Uterus (tissue), 4 donors: ENCODE measurements around the gene CES3. TPM values are rescaled to one million over a fixed set of nuclear protein-coding genes. Genes with fewer than 3 reads are reported as not detected.
"Not testable (repeated sequence)": the region's sequence is repeated elsewhere in the genome, so short reads cannot be mapped to it uniquely, and the experiment has no call there.

Source experiments
- DNase-seq, 2 donors: peaks; one replicate each; pipeline ENCODE4 v3.0.0-alpha.2; 2019 to 2020
- H3K27ac ChIP-seq, 2 donors: fragments of 200-600 bp; sonication (generic); 1 replicate in 1 of 2; 2 replicates in 1 of 2; pipeline ENCODE4 v1.5.1; 2016 to 2018
- H3K27me3 ChIP-seq, 2 donors: fragments of 200-600 bp; sonication (generic); one replicate each; pipeline ENCODE4 v1.5.1; 2018 to 2019; ENCODE audit warnings: control low read depth in 1 of 2
- H3K36me3 ChIP-seq, 2 donors: fragments of 200-600 bp; sonication (generic); one replicate each; pipeline ENCODE4 v1.5.1; 2019; ENCODE audit warnings: control low read depth in 1 of 2
- H3K4me1 ChIP-seq, 2 donors: fragments of 200-600 bp; sonication (generic); one replicate each; pipeline ENCODE4 v1.5.1; 2018 to 2019; ENCODE audit warnings: control low read depth in 1 of 2
- H3K4me3 ChIP-seq, 2 donors: fragments of 200-600 bp; sonication (generic); 1 replicate in 1 of 2; 2 replicates in 1 of 2; pipeline ENCODE4 v1.5.1; 2018 to 2019; ENCODE audit warnings: mild to moderate bottlenecking in 1 of 2
- H3K9me3 ChIP-seq, 2 donors: fragments of 200-600 bp; sonication (generic); one replicate each; pipeline ENCODE4 v1.5.1; 2019; ENCODE audit warnings: control low read depth in 1 of 2
- POLR2A ChIP-seq, 2 donors: fragments of 450-650 bp; IDR thresholded peaks; one replicate each; pipeline ENCODE4 v1.6.1; 2016; ENCODE audit warnings: antibody characterized with exemption in 2 of 2, mild to moderate bottlenecking in 1 of 2, moderate library complexity in 1 of 2
- intact Hi-C: fragments of 100-400 bp; cut with DNase I; formaldehyde crosslinking; loops from one replicate; pipeline ENCODE4 v1.15.1; 2023; ENCODE audit warnings: low total_unique reads
- total RNA-seq, 4 donors: library from RNA; depleted of rRNA in 3 of 4; stranded (reverse); fragments of >200 nt in 3 of 4; gene quantifications; one replicate each; pipeline versions ENCODE4 v1.1.0 to v1.2.4, GENCODE V29; 2014 to 2023
- TF ChIP-seq, protein P1 (sequence below), 4 experiments: fragments of 200-600 bp in 2 of 4; fragments of 450-650 bp in 2 of 4; sonication (generic) in 2 of 4; IDR thresholded peaks; one replicate each; pipeline ENCODE4 v1.5.1; 2016 to 2019; ENCODE audit warnings: antibody characterized with exemption in 4 of 4, mild to moderate bottlenecking in 2 of 4, moderate library complexity in 1 of 4
- donor health status: DM: yes; HTN: yes; CAD: no.

CES3 gene
- total RNA-seq, 4 donors from 2014 or later: 0.51 to 2.8 (median 0.86) TPM

DNA sequence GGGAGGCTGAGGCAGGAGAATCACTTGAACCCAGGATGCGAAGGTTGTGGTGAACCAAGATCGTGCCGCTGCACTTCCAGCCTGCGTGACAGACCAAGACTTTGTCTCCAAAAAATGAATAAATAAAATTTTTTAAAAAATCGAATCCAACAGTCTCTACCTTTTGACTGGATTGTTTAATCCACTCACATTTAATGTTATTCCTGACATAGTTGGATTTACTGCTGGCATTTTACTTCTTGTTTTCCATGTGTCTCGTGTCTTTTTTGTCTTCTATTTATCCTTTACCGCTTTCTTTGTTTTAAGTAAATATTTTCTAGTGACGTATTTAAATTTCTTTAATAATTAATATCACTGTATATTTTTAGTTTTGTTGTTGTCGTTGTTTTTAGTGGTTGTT, 22.0 kb downstream of the CES3 start:
- Histone ChIP-seq H3K27me3 (no peaks in the 10 kb centered on the region), H3K9me3 (no peaks in the 10 kb centered on the region), H3K4me1 (no peaks in the 10 kb centered on the region), H3K27ac (no peak overlapping the region), H3K36me3 (no peaks in the 10 kb centered on the region), H3K4me3 (no peak overlapping the region)
- TF ChIP-seq, protein P1, sequence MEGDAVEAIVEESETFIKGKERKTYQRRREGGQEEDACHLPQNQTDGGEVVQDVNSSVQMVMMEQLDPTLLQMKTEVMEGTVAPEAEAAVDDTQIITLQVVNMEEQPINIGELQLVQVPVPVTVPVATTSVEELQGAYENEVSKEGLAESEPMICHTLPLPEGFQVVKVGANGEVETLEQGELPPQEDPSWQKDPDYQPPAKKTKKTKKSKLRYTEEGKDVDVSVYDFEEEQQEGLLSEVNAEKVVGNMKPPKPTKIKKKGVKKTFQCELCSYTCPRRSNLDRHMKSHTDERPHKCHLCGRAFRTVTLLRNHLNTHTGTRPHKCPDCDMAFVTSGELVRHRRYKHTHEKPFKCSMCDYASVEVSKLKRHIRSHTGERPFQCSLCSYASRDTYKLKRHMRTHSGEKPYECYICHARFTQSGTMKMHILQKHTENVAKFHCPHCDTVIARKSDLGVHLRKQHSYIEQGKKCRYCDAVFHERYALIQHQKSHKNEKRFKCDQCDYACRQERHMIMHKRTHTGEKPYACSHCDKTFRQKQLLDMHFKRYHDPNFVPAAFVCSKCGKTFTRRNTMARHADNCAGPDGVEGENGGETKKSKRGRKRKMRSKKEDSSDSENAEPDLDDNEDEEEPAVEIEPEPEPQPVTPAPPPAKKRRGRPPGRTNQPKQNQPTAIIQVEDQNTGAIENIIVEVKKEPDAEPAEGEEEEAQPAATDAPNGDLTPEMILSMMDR (IDR thresholded peaks at IDR 0.05): no peak
- TF ChIP-seq POLR2A (IDR thresholded peaks at IDR 0.05): no peak
- intact Hi-C loops: no loop called here
- DNase-seq: no peak

DNA sequence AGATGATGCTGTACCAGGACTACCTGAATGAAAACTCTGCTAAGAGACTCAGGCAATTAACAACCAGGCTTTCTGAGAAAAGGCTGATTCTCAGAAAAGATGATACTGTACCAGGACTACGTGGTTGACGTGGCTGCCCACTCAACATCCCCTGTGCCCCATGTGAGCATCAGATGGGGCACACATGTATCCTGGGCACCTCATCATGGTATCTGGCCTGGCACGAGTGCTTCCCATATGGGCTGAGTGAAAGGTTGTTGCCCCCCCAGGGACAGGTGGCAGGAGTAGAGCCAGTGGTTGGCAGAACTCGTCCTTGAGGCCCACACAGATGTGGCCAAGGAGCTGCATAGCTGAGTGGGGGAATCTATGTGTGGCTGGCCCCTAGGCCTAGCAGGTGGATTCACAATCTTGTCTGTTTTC, 23.8 kb downstream of the CES3 start:
- Histone ChIP-seq H3K9me3 (no peaks in the 10 kb centered on the region), H3K4me1 (no peaks in the 10 kb centered on the region), H3K27me3 (no peaks in the 10 kb centered on the region), H3K27ac (no peak overlapping the region), H3K36me3 (no peaks in the 10 kb centered on the region), H3K4me3 (no peak overlapping the region)
- no peak for DNase-seq
- intact Hi-C loops: no loop called here
- TF ChIP-seq, protein P1 (IDR thresholded peaks at IDR 0.05): no peak
- TF ChIP-seq POLR2A (IDR thresholded peaks at IDR 0.05): no peak

DNA sequence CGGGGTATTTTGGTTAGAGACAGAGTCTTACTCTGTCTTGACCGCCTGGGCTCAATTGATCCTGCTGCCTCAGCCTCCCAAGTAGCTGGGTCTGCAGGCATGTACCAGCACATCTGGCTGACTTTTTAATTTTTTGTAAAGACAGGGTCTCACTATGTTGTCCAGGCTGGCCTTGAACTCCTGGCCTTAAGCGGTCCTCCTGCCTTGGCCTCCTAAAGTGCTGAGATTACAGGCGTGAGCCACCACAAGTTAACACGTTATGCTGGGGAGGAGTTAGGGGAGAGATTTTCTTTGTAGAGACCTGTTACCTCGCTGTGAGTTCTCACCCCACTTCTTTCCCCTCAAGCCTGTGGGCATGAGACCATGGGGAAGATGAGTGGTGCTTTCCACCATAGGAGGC, 25.5 kb downstream of the CES3 start:
- Histone ChIP-seq H3K36me3 (no peaks in the 10 kb centered on the region), H3K9me3 (no peaks in the 10 kb centered on the region), H3K4me1 (no peaks in the 10 kb centered on the region), H3K27me3 (no peaks in the 10 kb centered on the region), H3K27ac (no peak overlapping the region), H3K4me3 (no peak overlapping the region)
- intact Hi-C loops: no loop called here
- TF ChIP-seq POLR2A (IDR thresholded peaks at IDR 0.05): no peak
- TF ChIP-seq, protein P1 (IDR thresholded peaks at IDR 0.05): no peak
- DNase-seq: no peak

DNA sequence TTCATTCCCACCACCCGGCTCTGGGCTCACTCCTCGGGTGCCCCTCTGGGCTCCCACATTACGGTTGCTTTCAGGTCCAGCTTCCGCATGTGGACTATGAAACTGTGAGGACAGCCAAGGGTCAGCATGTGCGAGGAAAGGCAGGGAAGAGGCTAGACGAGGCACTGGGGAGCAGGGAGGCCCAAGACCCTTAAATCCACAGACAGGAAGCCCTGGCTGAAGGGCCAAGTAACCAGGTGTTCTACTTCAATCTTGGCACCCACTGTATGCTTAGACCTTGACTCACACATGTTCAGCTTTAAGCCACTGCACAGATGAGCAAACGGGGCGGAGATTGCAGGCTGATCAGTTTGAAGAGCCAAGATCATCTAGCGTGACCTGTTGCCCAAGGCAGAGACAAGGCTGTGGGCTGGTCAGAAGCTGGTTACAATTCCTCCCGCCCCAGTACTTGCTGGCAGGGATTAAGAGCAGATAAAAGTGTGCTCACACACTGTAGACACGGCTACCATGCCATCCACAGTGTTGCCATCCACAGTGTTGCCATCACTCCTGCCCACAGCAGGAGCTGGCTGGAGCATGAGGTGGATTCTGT, 27.2 kb downstream of the CES3 start, which contains the start of gene CES4A:
TSS of gene CES4A (plus strand) at position 393 of the 592 bp plus-strand sequence. CDS start at position 577, 184 bp downstream.
- no peak for DNase-seq
- intact Hi-C loops: no loop called here
- no peaks in the 10 kb centered on the region for H3K4me1 ChIP-seq
- no peak within 1 kb of the TSS for H3K4me3 ChIP-seq
- H3K27me3 ChIP-seq: no peaks in the 10 kb centered on the region
- no peak within 1 kb of the TSS for H3K27ac ChIP-seq
- H3K9me3 ChIP-seq: no peaks in the 10 kb centered on the region
- TF ChIP-seq POLR2A (IDR thresholded peaks at IDR 0.05): no peak
- TF ChIP-seq, protein P1 (IDR thresholded peaks at IDR 0.05): no peak
- no peaks in the 10 kb centered on the region for H3K36me3 ChIP-seq

DNA sequence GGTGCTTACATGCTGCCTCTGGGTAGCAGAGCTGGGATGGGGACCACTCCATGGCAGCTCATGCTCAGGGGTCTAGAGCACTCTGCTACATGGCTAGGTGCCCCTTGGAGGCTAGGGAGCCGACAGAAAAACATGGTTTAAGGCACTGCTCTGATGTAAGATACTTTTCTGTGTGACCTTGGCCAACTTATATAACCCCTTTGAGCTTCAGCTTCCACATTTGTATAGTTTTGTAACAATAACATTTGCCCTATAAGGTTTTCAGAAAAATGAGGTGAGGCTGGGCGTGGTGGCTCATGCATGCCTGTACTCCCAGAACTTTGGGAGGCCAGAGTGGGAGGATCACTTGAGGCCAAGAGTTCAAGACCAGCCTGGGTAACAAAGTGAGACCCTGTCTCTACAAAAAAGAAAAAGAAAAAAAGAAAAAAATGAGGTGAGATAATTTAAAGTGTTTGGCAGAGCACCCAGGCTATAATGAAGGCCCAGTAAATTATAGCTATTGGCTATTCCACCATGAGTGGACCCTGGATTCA, 30.5 kb downstream of the CES3 start:
- no peak for TF ChIP-seq POLR2A (IDR thresholded peaks at IDR 0.05)
- TF ChIP-seq, protein P1 (IDR thresholded peaks at IDR 0.05): no peak
- DNase-seq: no peak
- Histone ChIP-seq H3K27me3 (no peaks in the 10 kb centered on the region), H3K9me3 (no peaks in the 10 kb centered on the region), H3K4me1 (no peaks in the 10 kb centered on the region), H3K4me3 (no peak overlapping the region), H3K27ac (no peak overlapping the region), H3K36me3 (no peaks in the 10 kb centered on the region)
- intact Hi-C loops: no loop called here

DNA sequence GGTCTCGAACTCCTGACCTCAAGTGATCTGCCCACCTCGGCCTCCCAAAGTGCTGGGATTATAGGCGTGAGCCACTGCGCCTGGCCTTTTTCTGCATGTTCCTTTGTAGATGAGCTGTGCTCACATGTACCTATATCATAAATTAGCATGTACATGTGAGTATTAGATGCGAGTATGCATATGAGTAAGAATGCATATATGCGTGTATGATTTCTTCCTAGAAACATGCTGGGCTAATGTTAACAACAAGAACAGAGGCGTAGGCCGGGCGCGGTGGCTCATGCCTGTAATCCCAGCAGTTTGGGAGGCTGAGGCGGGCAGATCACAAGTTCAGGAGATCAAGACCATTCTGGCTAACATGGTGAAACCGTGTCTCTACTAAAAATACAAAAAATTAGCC, 32.5 kb downstream of the CES3 start:
- intact Hi-C loops, H3K36me3 ChIP-seq, H3K9me3 ChIP-seq, H3K4me1 ChIP-seq, H3K4me3 ChIP-seq, DNase-seq, H3K27me3 ChIP-seq, H3K27ac ChIP-seq: not testable (repeated sequence)
